ENCODE measurements around the gene CACNA1I. TPM values are rescaled to one million over a fixed set of nuclear protein-coding genes. Genes with fewer than 3 reads are reported as not detected.

The CACNA1I gene
- polyA plus RNA-seq, 3 donors: 0.04 TPM; not detected in 2

DNA sequence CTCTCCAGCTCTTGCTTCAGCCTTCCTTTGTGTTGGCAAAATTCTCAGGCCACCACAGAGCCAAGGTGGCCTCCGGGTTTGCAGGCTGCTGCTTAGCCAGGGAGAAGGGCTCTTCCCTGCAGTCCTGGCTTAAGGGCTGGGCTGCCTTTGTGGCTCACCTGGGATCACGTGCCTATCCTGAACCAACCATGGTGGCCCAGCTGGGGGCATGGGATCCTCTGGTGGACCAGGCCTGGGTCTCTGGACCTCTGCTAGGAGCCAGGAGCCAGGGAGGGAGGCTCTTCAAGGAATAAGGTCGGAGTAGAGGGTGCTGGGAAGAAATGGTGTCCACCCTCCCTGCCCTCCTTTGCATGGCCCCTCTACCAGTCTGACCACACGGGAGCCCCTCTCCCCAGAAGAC lies 43.9 kb downstream of the CACNA1I start:
- Histone ChIP-seq H4K20me1 (ENCODE audit: insufficient read depth, low read length) (no peaks in the 10 kb centered on the region), H3K9me3 (replicated peaks in 1 of 2; ENCODE audit: control insufficient read depth in 1 of 2, insufficient read depth in 1 of 2, low read length in 2 of 2) (peaks cover 0 to 13% of the 10 kb centered on the region in 2 donors), H3K27me3 (ENCODE audit: control insufficient read depth in 2 of 2, insufficient read depth in 2 of 2, low read length in 2 of 2) (peaks cover 0 to 2% of the 10 kb centered on the region in 2 donors), H2AFZ (ENCODE audit: insufficient read depth, low read depth, low read length, poor library complexity, severe bottlenecking) (no peak overlapping the region), H3K36me3 (replicated peaks in 1 of 2; ENCODE audit: control insufficient read depth in 1 of 2, insufficient read depth in 2 of 2, low read length in 2 of 2) (no peaks in the 10 kb centered on the region), H3K9ac (ENCODE audit: insufficient read depth, low read length, poor library complexity, severe bottlenecking) (no peak overlapping the region), H3K79me2 (ENCODE audit: insufficient read depth, low read length) (no peaks in the 10 kb centered on the region), H3K27ac (ENCODE audit: low read depth in 1 of 2, low read length in 2 of 2) (no peak overlapping the region), H3K4me2 (replicated peaks; ENCODE audit: extremely low read depth, low read length, poor library complexity, severe bottlenecking) (no peak overlapping the region), H3K4me1 (ENCODE audit: control insufficient read depth in 1 of 2, insufficient read depth in 2 of 2, low read length in 2 of 2) (no peaks in the 10 kb centered on the region), H3K4me3 (replicated peaks in 1 of 3; ENCODE audit: low read depth in 2 of 3, low read length in 3 of 3) (no peak overlapping the region)
- Mint-ChIP-seq H3K36me3 (no peaks in the 10 kb centered on the region), H3K4me3 (no peak overlapping the region), H3K27ac (no peak overlapping the region), H3K27me3 (ENCODE audit: low read depth in 3 of 3) (peaks cover 23 to 42% (median 30%) of the 10 kb centered on the region in 3 donors), H3K4me1 (peaks cover 2% of the 10 kb centered on the region), H3K9me3 (peaks cover 2 to 13% (median 10%) of the 10 kb centered on the region in 7 donors)
- WGBS (ENCODE audit: insufficient coverage): 61% methylated on average over 2 of the region's 4 CpGs
- no peak for TF ChIP-seq CTCF (IDR thresholded peaks at IDR 0.05)
- DNase-seq: no peak
- intact Hi-C loops (cut with micrococcal nuclease): no loop called here

GRCh38 chr22:39616051-39616450 lies 45.5 kb downstream of the CACNA1I start:
- 69% methylated on average over 8 of the region's 9 CpGs for WGBS (ENCODE audit: insufficient coverage)
- Mint-ChIP-seq H3K9me3 (peaks cover 2 to 13% (median 10%) of the 10 kb centered on the region in 7 donors), H3K27ac (no peak overlapping the region), H3K36me3 (no peaks in the 10 kb centered on the region), H3K27me3 (ENCODE audit: low read depth in 3 of 3) (peaks cover 20 to 38% (median 23%) of the 10 kb centered on the region in 3 donors), H3K4me1 (peaks cover 2% of the 10 kb centered on the region), H3K4me3 (no peak overlapping the region)
- no peaks in the 10 kb centered on the region for H3K79me2 ChIP-seq (ENCODE audit: insufficient read depth, low read length)
- H2AFZ ChIP-seq (ENCODE audit: insufficient read depth, low read depth, low read length, poor library complexity, severe bottlenecking): no peak overlapping the region
- H3K9ac ChIP-seq (ENCODE audit: insufficient read depth, low read length, poor library complexity, severe bottlenecking): no peak overlapping the region
- H3K4me2 ChIP-seq (replicated peaks; ENCODE audit: extremely low read depth, low read length, poor library complexity, severe bottlenecking): no peak overlapping the region
- intact Hi-C loops (cut with micrococcal nuclease): no loop called here
- H3K27me3 ChIP-seq (ENCODE audit: control insufficient read depth in 2 of 2, insufficient read depth in 2 of 2, low read length in 2 of 2): peaks cover 0 to 2% of the 10 kb centered on the region in 2 donors
- H3K9me3 ChIP-seq (replicated peaks in 1 of 2; ENCODE audit: control insufficient read depth in 1 of 2, insufficient read depth in 1 of 2, low read length in 2 of 2): peaks cover 0 to 8% of the 10 kb centered on the region in 2 donors
- H3K4me1 ChIP-seq (ENCODE audit: control insufficient read depth in 1 of 2, insufficient read depth in 2 of 2, low read length in 2 of 2): no peaks in the 10 kb centered on the region
- no peak overlapping the region for H3K27ac ChIP-seq (ENCODE audit: low read depth in 1 of 2, low read length in 2 of 2)
- no peak for TF ChIP-seq CTCF (IDR thresholded peaks at IDR 0.05)
- DNase-seq: no peak
- no peaks in the 10 kb centered on the region for H3K36me3 ChIP-seq (replicated peaks in 1 of 2; ENCODE audit: control insufficient read depth in 1 of 2, insufficient read depth in 2 of 2, low read length in 2 of 2)
- H4K20me1 ChIP-seq (ENCODE audit: insufficient read depth, low read length): no peaks in the 10 kb centered on the region
- no peak overlapping the region for H3K4me3 ChIP-seq (replicated peaks in 1 of 3; ENCODE audit: low read depth in 2 of 3, low read length in 3 of 3)
